A549 (cell line): Measurements from ENCODE around the gene CC2D1B.

Experiments
- CHD2 ChIP-seq: fragments of 150-350 bp; IDR thresholded peaks from 2 replicates; pipeline ENCODE4 v1.6.1; 2014; ENCODE audit warnings: low read length; ENCODE audit not compliant: partially characterized antibody
- CTCF ChIP-seq: fragments of >200 bp; sonication (Bioruptor Twin); formaldehyde crosslinking; IDR thresholded peaks from 3 replicates; pipeline ENCODE4 v1.5.1; 2016
- EHMT2 ChIP-seq: fragments of 200-600 bp; sonication (generic); IDR thresholded peaks from 2 replicates; pipeline ENCODE4 v1.6.1; 2016; ENCODE audit warnings: antibody characterized with exemption, low read depth, mild to moderate bottlenecking, moderate library complexity
- HMGXB4 ChIP-seq: fragments of 250-450 bp; sonication (Bioruptor Pico); IDR thresholded peaks from 2 replicates; pipeline ENCODE4 v1.5.0; 2021; ENCODE audit warnings: mild to moderate bottlenecking, moderate library complexity, borderline replicate concordance
- MAFK ChIP-seq: fragments of 450-650 bp; IDR thresholded peaks from 2 replicates; pipeline ENCODE4 v1.6.1; 2014; ENCODE audit not compliant: partially characterized antibody
- MAX ChIP-seq: IDR thresholded peaks from 2 replicates; pipeline ENCODE4 v1.6.1; 2012
- NFE2L2 ChIP-seq: fragments of 150-350 bp; conservative IDR thresholded peaks from 2 replicates; pipeline ENCODE4 v1.6.1; 2014; ENCODE audit warnings: low read length
- NPAS2 ChIP-seq: fragments of 250-450 bp; sonication (Bioruptor Pico); IDR thresholded peaks from 2 replicates; pipeline ENCODE4 v1.8.0; 2022; ENCODE audit warnings: mild to moderate bottlenecking, moderate library complexity, borderline replicate concordance
- PBX3 ChIP-seq: IDR thresholded peaks from 2 replicates; pipeline ENCODE4 v1.6.1; 2012
- PHF8 ChIP-seq: fragments of 200-600 bp; sonication (generic); IDR thresholded peaks from 2 replicates; pipeline ENCODE4 v1.6.1; 2016; ENCODE audit warnings: low read depth, mild to moderate bottlenecking, antibody characterized with exemption, moderate library complexity, borderline replicate concordance
- POLR2A ChIP-seq: IDR thresholded peaks from 2 replicates; pipeline ENCODE4 v1.6.1; 2012; ENCODE audit warnings: mild to moderate bottlenecking, low read length
- REST ChIP-seq: fragments of 200-600 bp; sonication (generic); IDR thresholded peaks from 2 replicates; pipeline ENCODE4 v1.6.1; 2016; ENCODE audit warnings: antibody characterized with exemption, mild to moderate bottlenecking, moderate library complexity
- RFX5 ChIP-seq: fragments of 450-650 bp; IDR thresholded peaks from 2 replicates; pipeline ENCODE4 v1.7.1; 2014; ENCODE audit warnings: antibody characterized with exemption, mild to moderate bottlenecking, moderate library complexity
- TP53 ChIP-seq: fragments of 250-450 bp; sonication (Bioruptor Pico); IDR thresholded peaks from 2 replicates; pipeline ENCODE4 v1.5.0; 2021; ENCODE audit warnings: mild to moderate bottlenecking, moderate library complexity

GRCh38 chr1:52348704-52349300 is 17.2 kb downstream of the CC2D1B start:
- TF ChIP-seq RFX5 (no peak), CTCF (peak; percentile 15; the same call in 1 of the 3 replicates), MAFK (no peak), EHMT2 (no peak), CHD2 (no peak), NFE2L2 (no peak), POLR2A (no peak), PBX3 (no peak), HMGXB4 (CRISPR knock-in tag) (no peak), REST (no peak), PHF8 (no peak), NPAS2 (no peak), MAX (no peak), TP53 (no peak)
